ENCODE results near the gene LRP5.

Gene LRP5

DNA sequence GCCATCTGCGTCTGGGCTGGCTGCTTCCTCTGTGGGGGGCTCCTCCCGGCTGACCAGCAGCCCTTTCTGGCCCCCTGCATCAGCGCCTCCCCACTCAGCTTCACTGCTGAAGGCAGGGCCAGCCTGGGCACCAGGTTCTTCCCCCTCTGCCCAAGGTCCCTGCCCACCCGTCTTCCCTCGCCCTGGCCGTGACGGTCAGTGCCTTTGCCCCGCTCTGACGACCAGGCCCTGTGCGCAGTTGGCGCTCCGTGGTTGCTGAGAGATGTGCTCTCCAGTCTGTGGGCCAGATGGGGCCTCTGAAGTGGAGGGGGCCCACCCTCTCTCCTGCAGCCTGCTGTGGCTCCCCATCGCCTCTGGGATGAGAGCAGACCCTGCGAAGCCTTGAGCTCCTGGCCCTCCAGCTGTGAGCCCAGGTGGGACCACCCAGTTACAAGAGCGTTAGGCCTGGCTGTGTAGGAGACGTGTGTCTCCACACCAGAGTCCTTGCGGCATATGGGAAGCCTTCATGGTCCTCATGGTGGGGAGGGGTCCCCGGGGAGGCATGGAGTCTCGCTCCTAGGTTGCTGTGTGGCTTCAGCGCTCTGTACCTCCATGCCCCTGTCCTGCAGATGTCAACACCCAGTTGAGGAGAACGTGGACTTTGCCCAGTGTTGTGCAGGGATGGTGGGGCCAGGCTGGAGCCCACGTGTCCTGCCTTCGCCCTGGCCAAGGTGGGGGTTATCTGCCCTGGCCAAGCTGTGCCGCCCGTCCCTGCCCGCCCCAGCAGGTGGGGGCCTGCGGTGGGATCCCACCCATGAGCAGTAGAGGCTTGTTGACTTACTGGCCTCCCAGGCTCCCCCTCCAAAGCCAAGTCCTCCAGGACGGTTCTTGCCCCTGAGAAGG is 14.2 kb downstream of the LRP5 start:
- FAIRE-seq: no peak
- no peak for TF ChIP-seq POLR2AphosphoS5 (IDR thresholded peaks at IDR 0.05; ENCODE audit: low read depth, low read length)
- no peak for DNase-seq (ENCODE audit: insufficient read length)

DNA sequence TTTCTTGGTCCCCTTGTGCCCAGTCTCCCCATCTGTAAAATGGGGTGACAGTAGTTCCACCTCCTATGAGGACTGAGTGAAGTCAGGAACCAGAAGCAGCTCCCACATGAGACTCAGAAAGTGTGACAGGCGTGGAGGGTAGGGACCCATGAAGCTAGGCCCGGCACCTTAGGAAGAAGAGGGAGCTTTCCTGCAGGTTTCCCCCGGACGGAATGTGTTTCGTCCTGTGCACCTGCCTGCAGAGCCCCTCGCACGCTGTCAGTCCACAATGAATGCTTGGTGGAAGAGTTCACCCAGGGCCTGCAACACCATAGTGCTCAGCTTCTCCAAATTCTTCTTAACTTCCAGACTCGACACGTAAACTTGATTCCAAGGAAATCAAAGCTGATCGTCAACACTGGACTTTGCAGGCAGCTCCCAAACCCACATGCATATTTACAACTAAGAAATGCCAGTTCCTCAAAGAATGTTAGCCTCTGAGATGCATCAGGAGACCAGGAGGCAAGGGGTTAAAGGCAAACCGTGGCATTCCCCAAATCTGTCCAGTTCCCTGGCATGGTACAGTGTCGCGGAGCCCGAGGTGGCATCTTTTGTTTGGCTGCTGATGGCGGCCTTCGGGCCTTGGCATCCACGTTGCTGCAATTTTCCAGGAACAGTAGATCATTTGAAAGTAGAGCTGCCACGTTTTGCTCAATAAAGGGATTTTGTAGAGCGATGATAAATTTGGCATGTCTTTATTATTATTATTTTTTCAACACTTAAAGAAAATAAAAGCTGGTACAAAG is 15.4 kb downstream of the LRP5 start:
- FAIRE-seq (no peak), DNase-seq (ENCODE audit: insufficient read length) (no peak)
- no peak for TF ChIP-seq POLR2A (IDR thresholded peaks at IDR 0.05; ENCODE audit: low read depth, low read length)
- TF ChIP-seq TAF1 (IDR thresholded peaks at IDR 0.05; ENCODE audit: borderline replicate concordance, low read depth, low read length): no peak
- TF ChIP-seq POLR2AphosphoS5 (IDR thresholded peaks at IDR 0.05; ENCODE audit: low read depth, low read length): no peak

DNA sequence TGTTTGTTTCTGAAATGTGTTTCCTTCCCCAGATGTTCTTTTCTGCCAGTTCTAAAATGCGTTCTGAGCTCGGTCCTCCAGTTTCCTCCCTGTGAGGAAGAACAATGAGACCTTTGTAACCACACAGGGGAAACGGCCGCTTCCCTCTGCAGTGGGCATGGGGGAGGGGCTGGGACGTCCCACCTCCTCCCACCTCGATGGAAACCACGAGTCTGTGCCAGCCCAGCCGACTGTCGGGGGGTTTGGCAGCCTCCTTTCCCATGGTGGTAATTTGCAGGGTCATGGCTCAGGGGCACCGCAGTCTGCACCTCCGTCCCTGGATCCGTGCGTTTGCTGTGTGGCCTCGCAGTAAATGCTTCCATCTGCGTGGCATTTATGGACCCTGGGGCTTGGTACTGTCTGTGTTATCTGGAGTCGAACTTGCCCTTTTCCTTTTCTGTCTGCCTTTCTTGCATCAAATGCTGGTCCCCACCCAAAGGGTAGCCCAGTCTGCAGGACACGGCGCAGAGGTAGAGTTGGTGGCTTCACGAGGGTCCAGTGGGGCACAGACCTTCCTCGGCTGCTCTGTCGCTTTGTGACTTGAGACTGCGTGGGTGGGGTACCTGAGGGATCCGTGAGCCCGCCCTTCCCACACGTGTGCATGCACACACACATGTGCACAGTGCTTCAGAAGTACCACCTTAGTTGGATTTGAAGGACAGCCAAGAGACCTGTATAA is 16.1 kb downstream of the LRP5 start:
- FAIRE-seq (peak; percentile 14), DNase-seq (ENCODE audit: insufficient read length) (no peak)
- TF ChIP-seq POLR2AphosphoS5 (IDR thresholded peaks at IDR 0.05; ENCODE audit: low read depth, low read length): no peak
- no peak for TF ChIP-seq POLR2A (IDR thresholded peaks at IDR 0.05; ENCODE audit: low read depth, low read length)

DNA sequence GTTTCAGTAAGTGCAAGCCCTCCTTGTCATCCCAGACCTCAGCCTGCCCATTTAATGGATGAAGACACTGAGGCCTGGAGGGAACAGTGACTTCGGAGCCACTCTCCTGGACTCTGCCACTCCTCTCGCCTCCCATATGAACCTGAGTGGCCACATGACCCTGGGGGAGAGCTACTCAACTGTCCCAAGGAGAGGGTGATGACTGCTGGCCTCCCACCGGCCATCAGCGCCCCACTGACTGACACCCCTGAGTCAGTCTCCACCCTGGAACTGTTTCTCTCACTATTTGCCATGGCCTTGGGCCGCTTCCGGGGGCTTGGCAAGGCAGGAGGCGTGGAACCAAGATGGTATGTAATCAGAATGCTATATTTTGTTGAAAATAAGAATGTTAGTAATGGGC is 17.1 kb downstream of the LRP5 start:
- TF ChIP-seq POLR2AphosphoS5 (IDR thresholded peaks at IDR 0.05; ENCODE audit: low read depth, low read length) (no peak), POLR2A (IDR thresholded peaks at IDR 0.05; ENCODE audit: low read depth, low read length) (no peak), TAF1 (IDR thresholded peaks at IDR 0.05; ENCODE audit: borderline replicate concordance, low read depth, low read length) (no peak)
- DNase-seq (ENCODE audit: insufficient read length): no peak
- no peak for FAIRE-seq

DNA sequence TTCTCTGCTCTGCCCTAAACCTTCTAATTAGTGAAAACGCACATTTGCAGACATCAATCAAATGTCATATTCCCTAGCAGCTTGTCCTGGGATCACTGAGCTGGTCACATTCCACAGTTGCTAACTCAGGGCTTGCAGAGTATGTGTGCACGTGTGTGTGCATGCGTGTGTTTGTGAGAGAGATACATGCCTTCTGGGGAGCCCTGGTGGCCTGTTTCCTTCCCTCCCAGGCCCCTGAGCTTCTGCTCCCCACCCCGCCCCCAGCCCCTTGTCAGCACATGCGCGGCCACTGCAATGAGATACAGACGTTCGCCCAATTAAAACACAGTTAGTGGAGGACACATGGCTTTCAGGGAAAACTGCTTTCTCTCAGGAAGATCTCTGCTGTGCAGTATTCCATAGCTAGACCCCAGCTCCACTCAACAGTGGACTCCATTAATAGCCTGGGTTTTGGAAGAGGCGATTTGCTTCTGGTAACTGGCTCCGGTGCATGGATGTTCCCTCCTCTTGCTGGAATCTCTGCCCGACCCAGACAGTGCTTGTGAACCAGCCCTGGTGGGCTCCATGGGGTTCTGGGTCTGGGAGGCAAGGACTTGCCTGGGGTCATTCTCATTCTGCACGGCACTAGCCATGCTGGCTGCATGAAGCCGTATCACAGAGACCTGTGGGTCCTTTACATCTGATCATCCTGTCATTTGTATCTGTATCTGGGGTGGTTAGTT is 17.7 kb downstream of the LRP5 start:
- no peak for FAIRE-seq
- TF ChIP-seq TAF1 (IDR thresholded peaks at IDR 0.05; ENCODE audit: borderline replicate concordance, low read depth, low read length): no peak
- TF ChIP-seq POLR2A (IDR thresholded peaks at IDR 0.05; ENCODE audit: low read depth, low read length): no peak
- TF ChIP-seq POLR2AphosphoS5 (IDR thresholded peaks at IDR 0.05; ENCODE audit: low read depth, low read length): no peak
- DNase-seq (ENCODE audit: insufficient read length): no peak

DNA sequence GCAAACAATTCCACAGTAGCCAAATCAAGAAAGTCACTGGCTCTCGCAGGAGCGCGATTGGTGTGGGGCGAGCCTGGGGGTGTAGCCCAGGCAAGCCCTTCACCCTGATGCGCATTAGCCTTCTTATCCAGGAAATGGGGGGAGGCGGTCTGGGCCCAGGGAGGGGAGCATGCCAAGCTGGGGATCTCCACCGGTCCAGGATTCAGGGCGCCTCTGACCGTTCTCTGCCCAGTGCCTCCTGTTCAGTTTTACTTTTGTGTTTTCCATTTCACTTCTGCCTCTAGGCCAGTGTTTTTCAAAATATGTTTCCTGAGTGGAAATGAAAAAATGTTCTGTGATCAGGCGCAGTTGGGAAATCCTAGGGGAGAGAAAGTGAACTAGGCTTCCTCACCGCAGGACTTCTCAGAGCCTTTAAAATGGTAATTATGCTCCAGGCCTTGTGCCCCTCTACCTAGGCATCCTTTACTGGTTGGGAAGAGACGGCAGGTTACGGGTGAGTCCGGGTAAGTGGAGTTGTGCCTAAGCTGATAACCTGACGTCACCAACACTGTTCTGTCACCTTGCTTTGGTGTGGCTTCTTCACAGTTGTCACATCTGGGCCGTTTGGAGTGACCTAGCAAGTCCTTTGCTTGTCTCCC is 18.4 kb downstream of the LRP5 start:
- no peak for FAIRE-seq
- TF ChIP-seq TAF1 (IDR thresholded peaks at IDR 0.05; ENCODE audit: borderline replicate concordance, low read depth, low read length) (no peak), POLR2AphosphoS5 (IDR thresholded peaks at IDR 0.05; ENCODE audit: low read depth, low read length) (no peak), POLR2A (IDR thresholded peaks at IDR 0.05; ENCODE audit: low read depth, low read length) (no peak)

DNA sequence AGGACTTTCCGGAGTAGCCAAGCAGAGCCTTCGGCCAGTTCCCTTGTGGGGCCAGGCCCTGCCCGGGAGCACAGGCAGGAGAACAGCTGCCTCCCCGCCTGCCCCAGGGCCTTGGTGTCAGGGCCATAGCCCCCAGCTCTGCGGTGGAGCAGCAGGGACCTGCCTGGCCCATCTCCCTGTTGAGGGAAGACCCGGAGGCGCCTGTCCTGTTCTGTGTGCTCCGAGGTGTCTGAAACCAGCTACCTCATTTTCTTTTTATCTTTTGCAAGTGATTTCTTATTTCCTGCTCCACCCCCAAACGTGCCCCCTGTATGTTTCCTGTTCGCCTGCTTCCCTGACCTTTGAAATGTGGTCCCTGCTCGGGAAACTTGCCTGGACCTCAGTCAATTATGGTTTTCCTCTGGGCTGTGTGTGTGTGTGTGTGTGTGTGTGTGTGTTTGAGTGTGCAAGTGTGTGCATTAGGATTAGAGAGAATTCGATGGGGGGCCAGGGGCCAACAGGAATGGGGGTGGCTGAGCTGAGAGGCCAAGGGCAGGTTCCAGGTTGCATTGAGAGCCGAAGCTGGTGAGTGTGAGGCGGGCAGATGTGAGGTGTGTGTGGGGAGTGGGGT is 19.1 kb downstream of the LRP5 start:
- DNase-seq (ENCODE audit: insufficient read length) (no peak), FAIRE-seq (no peak)
- TF ChIP-seq POLR2A (IDR thresholded peaks at IDR 0.05; ENCODE audit: low read depth, low read length): no peak
- TF ChIP-seq POLR2AphosphoS5 (IDR thresholded peaks at IDR 0.05; ENCODE audit: low read depth, low read length): no peak
- TF ChIP-seq TAF1 (IDR thresholded peaks at IDR 0.05; ENCODE audit: borderline replicate concordance, low read depth, low read length): no peak

More for the DNA sequence above, 18.4 kb downstream of the LRP5 start:
- no peak for DNase-seq (ENCODE audit: insufficient read length)

DNA sequence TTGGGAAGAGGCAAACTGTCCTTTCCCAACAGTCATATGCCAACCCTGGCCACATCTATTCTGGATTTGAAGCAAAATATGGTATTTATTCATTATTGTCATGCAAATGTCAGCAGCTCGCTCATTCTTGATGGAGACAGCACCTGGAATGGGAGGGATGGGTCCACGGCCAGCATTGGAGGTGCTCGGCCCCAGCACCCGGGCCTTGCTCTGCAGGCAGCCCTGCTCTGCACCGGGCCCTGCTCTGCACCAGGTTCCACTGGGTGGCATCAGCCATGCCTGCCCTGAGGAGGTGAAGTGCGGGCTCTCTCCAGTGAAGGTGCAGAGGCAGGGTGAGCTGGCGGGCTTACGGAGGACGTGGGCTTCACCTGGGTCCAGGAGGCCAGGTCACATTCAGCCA is 19.8 kb downstream of the LRP5 start:
- TF ChIP-seq POLR2AphosphoS5 (IDR thresholded peaks at IDR 0.05; ENCODE audit: low read depth, low read length) (no peak), TAF1 (IDR thresholded peaks at IDR 0.05; ENCODE audit: borderline replicate concordance, low read depth, low read length) (no peak), POLR2A (IDR thresholded peaks at IDR 0.05; ENCODE audit: low read depth, low read length) (no peak)
- FAIRE-seq (no peak), DNase-seq (ENCODE audit: insufficient read length) (no peak)

DNA sequence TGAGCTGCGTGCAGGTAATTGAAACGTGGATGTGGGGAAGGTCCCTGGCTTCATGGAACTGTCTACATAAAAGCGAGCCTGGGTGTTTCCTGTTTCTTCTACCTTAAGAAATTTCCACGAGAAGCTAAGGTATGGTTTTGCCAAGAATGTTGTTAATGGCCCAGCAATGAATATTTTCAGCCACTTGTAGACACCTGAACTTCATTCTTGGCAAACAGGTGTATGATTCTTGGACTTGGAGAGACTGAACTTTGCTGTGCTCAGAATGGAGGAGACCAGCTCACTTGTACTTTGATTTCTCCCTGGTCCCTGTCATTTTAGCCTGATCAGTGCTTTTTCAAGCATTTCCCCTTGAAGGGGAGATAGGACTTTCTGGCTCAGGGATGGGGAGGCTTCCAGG is 20.8 kb downstream of the LRP5 start:
- no peak for FAIRE-seq
- DNase-seq (ENCODE audit: insufficient read length): no peak
- TF ChIP-seq POLR2A (IDR thresholded peaks at IDR 0.05; ENCODE audit: low read depth, low read length) (no peak), POLR2AphosphoS5 (IDR thresholded peaks at IDR 0.05; ENCODE audit: low read depth, low read length) (no peak), TAF1 (IDR thresholded peaks at IDR 0.05; ENCODE audit: borderline replicate concordance, low read depth, low read length) (no peak)

DNA sequence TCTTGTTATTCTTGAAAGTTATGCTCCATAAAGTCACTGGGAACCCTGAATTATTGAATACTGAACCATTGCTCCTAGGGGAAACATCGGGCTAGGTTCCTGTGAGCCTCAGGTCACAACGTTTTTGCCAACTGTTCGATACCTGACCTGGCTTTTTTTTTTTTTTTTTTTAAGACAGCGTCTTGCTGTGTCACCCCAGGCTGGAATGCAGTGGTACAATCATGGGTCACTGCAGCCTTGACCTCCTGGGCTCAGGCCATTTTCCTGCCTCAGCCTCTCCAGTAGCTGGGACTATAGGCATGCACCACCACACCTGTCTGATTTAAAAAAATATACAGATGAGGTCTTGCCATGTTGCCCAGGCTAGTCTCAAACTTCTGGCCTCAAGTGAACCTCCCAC is 22.5 kb downstream of the LRP5 start:
- TF ChIP-seq POLR2AphosphoS5 (IDR thresholded peaks at IDR 0.05; ENCODE audit: low read depth, low read length): no peak
- no peak for TF ChIP-seq POLR2A (IDR thresholded peaks at IDR 0.05; ENCODE audit: low read depth, low read length)
- no peak for TF ChIP-seq TAF1 (IDR thresholded peaks at IDR 0.05; ENCODE audit: borderline replicate concordance, low read depth, low read length)
- FAIRE-seq (no peak), DNase-seq (ENCODE audit: insufficient read length) (no peak)

Data from GM12892 (cell line).